ENCODE results near the gene SDC4. TPM values are rescaled to one million over a fixed set of nuclear protein-coding genes. Genes with fewer than 3 reads are reported as not detected.

The SDC4 gene
- total and polyA plus RNA-seq, 8 donors = 27.4 to 343 (median 80.1) TPM

- intact Hi-C loops (cut with DNase I; ENCODE audit: low total_unique reads) = no loop called here
- TF ChIP-seq POLR2A (IDR thresholded peaks at IDR 0.05) (no peak), POLR2AphosphoS5 (IDR thresholded peaks at IDR 0.05) (peak; percentile 19 to 80 (median 29)), EP300 (IDR thresholded peaks at IDR 0.05) (no peak), CTCF (IDR thresholded peaks at IDR 0.05) (peak in 5 of 7 experiments; percentile 73 to 94 (median 85))
Observed at GRCh38 chr20:45373353-45374100, 25.3 kb upstream of the SDC4 start.

GRCh38 chr20:45372646-45373352, 24.6 kb upstream of the SDC4 start:
- Histone ChIP-seq H3K27me3 (no peaks in the 10 kb centered on the region), H3K4me1 (peaks cover 14 to 38% (median 20%) of the 10 kb centered on the region in 4 donors), H3K36me3 (peaks cover 3 to 28% (median 18%) of the 10 kb centered on the region in 4 donors), H3K4me3 (peak overlapping the region; percentile 45 to 52 (median 50)), H3K9me3 (no peaks in the 10 kb centered on the region), H3K27ac (peak overlapping the region; percentile 2 to 85 (median 78))
- intact Hi-C loops (cut with DNase I; ENCODE audit: low total_unique reads) = no loop called here
- DNase-seq = peak in 1 of 2 donors; percentile 57
- WGBS, 5 donors = 33 to 49% (median 41%) methylated on average over 26 to 30 of the region's 30 CpGs
- no peak for TF ChIP-seq CTCF (IDR thresholded peaks at IDR 0.05)

More at GRCh38 chr20:45373353-45374100, 25.3 kb upstream of the SDC4 start:
- H3K9me3 ChIP-seq = no peaks in the 10 kb centered on the region
- no peaks in the 10 kb centered on the region for H3K27me3 ChIP-seq
- H3K4me1 ChIP-seq = peaks cover 14 to 32% (median 20%) of the 10 kb centered on the region in 4 donors
- peaks cover 0 to 20% (median 10%) of the 10 kb centered on the region in 4 donors for H3K36me3 ChIP-seq
- H3K27ac ChIP-seq = peak overlapping the region; percentile 2 to 85 (median 78)
- peak; percentile 92 to 95 for DNase-seq
- H3K4me3 ChIP-seq = peak overlapping the region; percentile 45 to 52 (median 50)
- WGBS, 5 donors = 3 to 6% (median 4%) methylated on average over 35 to 38 of the region's 38 CpGs

- Histone ChIP-seq H3K9me3 (no peaks in the 10 kb centered on the region), H3K27me3 (no peaks in the 10 kb centered on the region), H3K4me3 (peak overlapping the region in 2 of 4 donors; percentile 45 to 52), H3K36me3 (peaks cover 7 to 31% (median 23%) of the 10 kb centered on the region in 4 donors), H3K4me1 (peaks cover 14 to 39% (median 20%) of the 10 kb centered on the region in 4 donors), H3K27ac (peak overlapping the region in 4 of 5 donors; percentile 51 to 85 (median 81))
- DNase-seq = no peak
- TF ChIP-seq POLR2A (IDR thresholded peaks at IDR 0.05) = no peak
- TF ChIP-seq POLR2AphosphoS5 (IDR thresholded peaks at IDR 0.05) = no peak
- no peak for TF ChIP-seq CTCF (IDR thresholded peaks at IDR 0.05)
- no peak for TF ChIP-seq EP300 (IDR thresholded peaks at IDR 0.05)
- WGBS, 5 donors = 80 to 86% (median 82%) methylated on average over 10 of the region's 10 CpGs
- intact Hi-C loops (cut with DNase I; ENCODE audit: low total_unique reads) = no loop called here
Observed at GRCh38 chr20:45372241-45372640, 24.0 kb upstream of the SDC4 start.

- no peak overlapping the region for H3K4me3 ChIP-seq
- intact Hi-C loops (cut with DNase I; ENCODE audit: low total_unique reads) = no loop called here
- no peak overlapping the region for H3K27ac ChIP-seq
- TF ChIP-seq POLR2AphosphoS5 (IDR thresholded peaks at IDR 0.05) = no peak
- TF ChIP-seq CTCF (IDR thresholded peaks at IDR 0.05) = no peak
- no peak for TF ChIP-seq POLR2A (IDR thresholded peaks at IDR 0.05)
- TF ChIP-seq EP300 (IDR thresholded peaks at IDR 0.05) = no peak
- no peaks in the 10 kb centered on the region for H3K9me3 ChIP-seq
- peaks cover 21 to 43% (median 35%) of the 10 kb centered on the region in 4 donors for H3K36me3 ChIP-seq
- DNase-seq = no peak
- 57 to 100% (median 73%) methylated on average over 3 of the region's 3 CpGs for WGBS, 5 donors
- H3K27me3 ChIP-seq = no peaks in the 10 kb centered on the region
- H3K4me1 ChIP-seq = peaks cover 14 to 42% (median 22%) of the 10 kb centered on the region in 4 donors
Observed at GRCh38 chr20:45370571-45371160, 22.4 kb upstream of the SDC4 start.

All from stomach (tissue), 9 donors.